ENCODE results near the gene SLC30A3. TPM values are rescaled to one million over a fixed set of nuclear protein-coding genes. Genes with fewer than 3 reads are reported as not detected.

The SLC30A3 gene
- total RNA-seq, 2 donors from 2014 or later: 1.5 to 2.8 TPM

DNA sequence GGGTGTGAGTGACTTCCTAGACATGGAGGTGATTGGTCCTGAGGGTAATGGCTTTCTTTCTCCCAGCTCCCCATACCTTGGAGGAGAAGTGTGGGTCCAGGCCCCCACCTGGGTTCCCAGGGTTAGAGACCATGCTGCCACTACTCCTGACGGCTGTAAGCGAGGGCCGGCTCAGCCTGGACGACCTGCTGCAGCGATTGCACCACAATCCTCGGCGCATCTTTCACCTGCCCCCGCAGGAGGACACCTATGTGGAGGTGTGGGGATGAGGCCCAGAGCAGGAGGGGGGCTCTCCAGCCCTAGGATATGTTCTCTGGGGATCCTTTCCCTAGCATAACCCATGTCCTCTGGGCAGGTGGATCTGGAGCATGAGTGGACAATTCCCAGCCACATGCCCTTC lies 23.9 kb downstream of the SLC30A3 start:
- H3K27me3 ChIP-seq (ENCODE audit: control insufficient read depth, insufficient read depth, low read length, poor library complexity, severe bottlenecking): no peaks in the 10 kb centered on the region
- DNase-seq: no peak
- H3K4me1 Mint-ChIP-seq: no peaks in the 10 kb centered on the region
- H3K9me3 ChIP-seq (ENCODE audit: control insufficient read depth, low read length): no peaks in the 10 kb centered on the region
- no peak overlapping the region for H3K4me3 Mint-ChIP-seq
- no peaks in the 10 kb centered on the region for H3K27me3 Mint-ChIP-seq (ENCODE audit: insufficient read depth)
- no peak overlapping the region for H3K27ac Mint-ChIP-seq
- no peak overlapping the region for H3K27ac ChIP-seq (ENCODE audit: low read depth, low read length)
- peaks cover 92% of the 10 kb centered on the region for H3K36me3 Mint-ChIP-seq (ENCODE audit: low read depth)
- H3K9ac ChIP-seq (ENCODE audit: extremely low read depth, low read length, poor library complexity, severe bottlenecking): no peak overlapping the region
- WGBS, 2 experiments (ENCODE audit: insufficient coverage in 1 of 2, insufficient read length in 1 of 2): 93 to 98% methylated on average over 7 to 8 of the region's 8 CpGs
- no peak for TF ChIP-seq CTCF (conservative IDR thresholded peaks at IDR 0.05)
- H3K9me3 Mint-ChIP-seq: no peaks in the 10 kb centered on the region
- H3K4me3 ChIP-seq (ENCODE audit: low read length): no peak overlapping the region
- H3K36me3 ChIP-seq (ENCODE audit: control insufficient read depth, insufficient read depth, low read length): peaks cover 95% of the 10 kb centered on the region
- H3K4me1 ChIP-seq (ENCODE audit: control insufficient read depth, insufficient read depth, low read length): no peaks in the 10 kb centered on the region

GRCh38 chr2:27237341-27237945 lies 25.4 kb downstream of the SLC30A3 start:
- Mint-ChIP-seq H3K27ac (no peak overlapping the region), H3K9me3 (no peaks in the 10 kb centered on the region), H3K4me1 (no peaks in the 10 kb centered on the region), H3K36me3 (ENCODE audit: low read depth) (peaks cover 94% of the 10 kb centered on the region), H3K27me3 (ENCODE audit: insufficient read depth) (no peaks in the 10 kb centered on the region), H3K4me3 (no peak overlapping the region)
- no peak overlapping the region for H3K4me3 ChIP-seq (ENCODE audit: low read length)
- WGBS, 2 experiments (ENCODE audit: insufficient coverage in 1 of 2, insufficient read length in 1 of 2): 97 to 99% methylated on average over 12 to 15 of the region's 15 CpGs
- no peaks in the 10 kb centered on the region for H3K27me3 ChIP-seq (ENCODE audit: control insufficient read depth, insufficient read depth, low read length, poor library complexity, severe bottlenecking)
- H3K9me3 ChIP-seq (ENCODE audit: control insufficient read depth, low read length): no peaks in the 10 kb centered on the region
- no peaks in the 10 kb centered on the region for H3K4me1 ChIP-seq (ENCODE audit: control insufficient read depth, insufficient read depth, low read length)
- no peak overlapping the region for H3K27ac ChIP-seq (ENCODE audit: low read depth, low read length)
- no peak overlapping the region for H3K9ac ChIP-seq (ENCODE audit: extremely low read depth, low read length, poor library complexity, severe bottlenecking)
- no peak for DNase-seq
- peaks cover 94% of the 10 kb centered on the region for H3K36me3 ChIP-seq (ENCODE audit: control insufficient read depth, insufficient read depth, low read length)
- no peak for TF ChIP-seq CTCF (conservative IDR thresholded peaks at IDR 0.05)

GRCh38 chr2:27236626-27237025 lies 26.2 kb downstream of the SLC30A3 start:
- H3K9me3 ChIP-seq (ENCODE audit: control insufficient read depth, low read length): no peaks in the 10 kb centered on the region
- DNase-seq: no peak
- H3K27ac ChIP-seq (ENCODE audit: low read depth, low read length): no peak overlapping the region
- no peak overlapping the region for H3K4me3 ChIP-seq (ENCODE audit: low read length)
- WGBS, 2 experiments (ENCODE audit: insufficient coverage in 1 of 2, insufficient read length in 1 of 2): 92 to 94% methylated on average over 3 of the region's 3 CpGs
- TF ChIP-seq CTCF (conservative IDR thresholded peaks at IDR 0.05): no peak
- Mint-ChIP-seq H3K27ac (no peak overlapping the region), H3K4me3 (no peak overlapping the region), H3K4me1 (no peaks in the 10 kb centered on the region), H3K36me3 (ENCODE audit: low read depth) (peaks cover 94% of the 10 kb centered on the region), H3K9me3 (no peaks in the 10 kb centered on the region), H3K27me3 (ENCODE audit: insufficient read depth) (no peaks in the 10 kb centered on the region)
- H3K4me1 ChIP-seq (ENCODE audit: control insufficient read depth, insufficient read depth, low read length): no peaks in the 10 kb centered on the region
- H3K9ac ChIP-seq (ENCODE audit: extremely low read depth, low read length, poor library complexity, severe bottlenecking): no peak overlapping the region
- no peaks in the 10 kb centered on the region for H3K27me3 ChIP-seq (ENCODE audit: control insufficient read depth, insufficient read depth, low read length, poor library complexity, severe bottlenecking)
- H3K36me3 ChIP-seq (ENCODE audit: control insufficient read depth, insufficient read depth, low read length): peaks cover 95% of the 10 kb centered on the region
